HCT116 (cell line): Measurements from ENCODE around the gene TTLL11. TPM values are rescaled to one million over a fixed set of nuclear protein-coding genes. Genes with fewer than 3 reads are reported as not detected.

Experiments used
- ATAC-seq: fragments of 200-7000 bp; cut with Tn5 transposase; 2 replicates; pipeline ENCODE4 v1.9.1; 2020; ENCODE audit warnings: mild to moderate bottlenecking, moderate library complexity
- BruUV-seq: library from RNA; stranded (reverse); fragments of 400-500 nt; replicated peaks from 2 replicates; lab custom pipeline; 2021; lab: Mats Ljungman, UMichigan
- CTCF ChIA-PET: fragments of 300-600 bp; sonication (Branson Sonifier 250); formaldehyde crosslinking; loops from one replicate; lab custom pipeline; 2021; ENCODE audit warnings: antibody characterized with exemption; lab: Charles Lee
- POLR2A ChIA-PET: fragments of 300-600, 350-600 bp; sonication (Branson Sonifier 250); formaldehyde crosslinking; loops from one replicate; lab custom pipeline; 2021; ENCODE audit warnings: antibody characterized with exemption; lab: Charles Lee
- RAD21 ChIA-PET, 2 experiments: fragments of 300-600 bp; sonication (Branson Sonifier 250); formaldehyde crosslinking; loops; one replicate each; lab custom pipeline; 2023; ENCODE audit warnings: low total read pairs in 2 of 2; ENCODE audit not compliant: uncharacterized antibody in 2 of 2, unreplicated experiment in 2 of 2, low non-redundant PET in 1 of 2; lab: Charles Lee
- DNase-seq: peaks from one replicate; pipeline ENCODE4 v3.0.0-alpha.2; 2010; ENCODE audit warnings: low read depth, low spot score
- H2AFZ ChIP-seq: fragments of 200-600 bp; shearing (Covaris generic), sonication (generic); 2 replicates; pipeline ENCODE4 v1.6.1; 2017; ENCODE audit warnings: low read depth, mixed run types, mixed read lengths, antibody characterized with exemption, low read length; ENCODE audit not compliant: poor library complexity, severe bottlenecking
- H3K27ac ChIP-seq: 2 replicates; pipeline ENCODE4 v1.5.1; 2012; ENCODE audit warnings: low read depth, low read length
- H3K27me3 ChIP-seq: fragments of 200-600 bp; sonication (generic); 2 replicates; pipeline ENCODE4 v1.6.1; 2016; ENCODE audit warnings: mixed run types, low read length, mixed read lengths; ENCODE audit not compliant: insufficient read depth
- H3K36me3 ChIP-seq, 2 experiments: fragments of 200-500 bp in 1 of 2; fragments of 200-600 bp in 1 of 2; sonication (Bioruptor generic) in 1 of 2; sonication (generic) in 1 of 2; 2 replicates each; pipeline versions ENCODE4 v1.5.1 to v1.6.1; 2014 to 2016; ENCODE audit warnings: low read length in 2 of 2, inconsistent platforms in 1 of 2, mixed read lengths in 1 of 2, mixed run types in 1 of 2; ENCODE audit not compliant: insufficient read depth in 2 of 2, control insufficient read depth in 1 of 2
- H3K4me1 ChIP-seq, 2 experiments: fragments of 200-600 bp in 1 of 2; sonication (generic) in 1 of 2; 2 replicates each; pipeline versions ENCODE4 v1.5.1 to v1.6.1; 2012 to 2017; ENCODE audit warnings: low read length in 2 of 2, inconsistent platforms in 1 of 2, mild to moderate bottlenecking in 1 of 2, mixed read lengths in 1 of 2, mixed run types in 1 of 2, moderate library complexity in 1 of 2; ENCODE audit not compliant: insufficient read depth in 2 of 2, control insufficient read depth in 1 of 2
- H3K4me2 ChIP-seq: fragments of 200-600 bp; sonication (generic); 2 replicates; pipeline ENCODE4 v1.6.1; 2017; ENCODE audit warnings: mixed run types, low read length, mixed read lengths
- H3K4me3 ChIP-seq, 2 experiments: fragments of 200-600 bp in 1 of 2; sonication (generic) in 1 of 2; replicated peaks in 1 of 2; 2 replicates each; pipeline ENCODE4 v1.5.1; 2011 to 2016; ENCODE audit warnings: low read length in 2 of 2, control low read depth in 1 of 2, low read depth in 1 of 2, mild to moderate bottlenecking in 1 of 2, mixed read lengths in 1 of 2, mixed run types in 1 of 2
- H3K79me2 ChIP-seq: fragments of 200-600 bp; sonication (generic); 2 replicates; pipeline ENCODE4 v1.6.1; 2017; ENCODE audit warnings: mild to moderate bottlenecking, mixed run types, low read length, moderate library complexity, mixed read lengths; ENCODE audit not compliant: insufficient read depth
- H3K9ac ChIP-seq: fragments of 200-600 bp; sonication (generic); 2 replicates; pipeline ENCODE4 v1.6.1; 2016; ENCODE audit warnings: low read length, mixed read lengths
- H3K9me2 ChIP-seq: fragments of 200-600 bp; sonication (generic), shearing (Covaris generic); 2 replicates; pipeline ENCODE4 v1.6.1; 2017; ENCODE audit warnings: mixed run types, mild to moderate bottlenecking, moderate library complexity; ENCODE audit not compliant: insufficient read depth
- H3K9me3 ChIP-seq, 2 experiments: fragments of 200-500 bp in 1 of 2; fragments of 200-600 bp in 1 of 2; sonication (Bioruptor generic) in 1 of 2; sonication (generic) in 1 of 2; 2 replicates each; pipeline ENCODE4 v1.6.1; 2014 to 2017; ENCODE audit warnings: low read length in 2 of 2, mixed read lengths in 2 of 2, inconsistent platforms in 1 of 2, low read depth in 1 of 2, mild to moderate bottlenecking in 1 of 2, mixed run types in 1 of 2, moderate library complexity in 1 of 2; ENCODE audit not compliant: control insufficient read depth in 1 of 2, insufficient read depth in 1 of 2
- H4K20me1 ChIP-seq: fragments of 200-600 bp; sonication (generic), shearing (Covaris generic); 2 replicates; pipeline ENCODE4 v1.6.1; 2017; ENCODE audit warnings: mixed run types, mild to moderate bottlenecking, moderate library complexity; ENCODE audit not compliant: insufficient read depth
- CBX3 ChIP-seq: IDR thresholded peaks from 2 replicates; pipeline ENCODE4 v1.6.1; 2012; ENCODE audit warnings: low read depth
- CEBPB ChIP-seq: IDR thresholded peaks from 2 replicates; pipeline ENCODE4 v1.6.1; 2012; ENCODE audit warnings: low read depth
- EGR1 ChIP-seq: IDR thresholded peaks from 2 replicates; pipeline ENCODE4 v1.6.1; 2012; ENCODE audit warnings: low read depth
- FOSL1 ChIP-seq: IDR thresholded peaks from 2 replicates; pipeline ENCODE4 v1.6.1; 2012; ENCODE audit warnings: low read depth
- JUND ChIP-seq: IDR thresholded peaks from 2 replicates; pipeline ENCODE4 v1.6.1; 2012
- MAX ChIP-seq: IDR thresholded peaks from 2 replicates; pipeline ENCODE4 v1.6.1; 2012
- POLR2A ChIP-seq: IDR thresholded peaks from 2 replicates; pipeline ENCODE4 v1.7.0; 2011; ENCODE audit warnings: borderline replicate concordance; ENCODE audit not compliant: insufficient read depth, insufficient read length; ENCODE audit errors: extremely low read depth
- POLR2AphosphoS5 ChIP-seq: IDR thresholded peaks from 2 replicates; pipeline ENCODE4 v1.6.1; 2011; ENCODE audit warnings: mild to moderate bottlenecking, low read depth, low read length, moderate library complexity
- RAD21 ChIP-seq: IDR thresholded peaks from 2 replicates; pipeline ENCODE4 v1.6.1; 2012; ENCODE audit warnings: low read depth, mild to moderate bottlenecking
- REST ChIP-seq: IDR thresholded peaks from 2 replicates; pipeline ENCODE4 v1.6.1; 2012; ENCODE audit warnings: low read depth
- SIN3A ChIP-seq: IDR thresholded peaks from 2 replicates; pipeline ENCODE4 v1.6.1; 2012; ENCODE audit warnings: low read depth
- SP1 ChIP-seq: IDR thresholded peaks from 2 replicates; pipeline ENCODE4 v1.6.1; 2012; ENCODE audit warnings: low read depth
- SRF ChIP-seq: IDR thresholded peaks from 2 replicates; pipeline ENCODE4 v1.6.1; 2012; ENCODE audit warnings: low read depth
- YY1 ChIP-seq: IDR thresholded peaks from 2 replicates; pipeline ENCODE4 v1.6.1; 2011; ENCODE audit warnings: low read length, low read depth, moderate library complexity, mild to moderate bottlenecking; ENCODE audit not compliant: insufficient replicate concordance; ENCODE audit errors: extremely low read depth
- ZBTB33 ChIP-seq: IDR thresholded peaks from 2 replicates; pipeline ENCODE4 v1.6.1; 2011; ENCODE audit warnings: mild to moderate bottlenecking, low read length, moderate library complexity; ENCODE audit not compliant: insufficient replicate concordance; ENCODE audit errors: extremely low read depth
- ZFX ChIP-seq: fragments of 450-650 bp; IDR thresholded peaks from 2 replicates; pipeline ENCODE4 v1.6.1; 2017
- intact Hi-C: fragments of 100-400 bp; cut with micrococcal nuclease; formaldehyde crosslinking; loops from 2 replicates; pipeline ENCODE4 v1.10.0; 2022
- total RNA-seq: library from RNA; stranded (reverse); gene quantifications from one replicate; pipeline ENCODE4 v1.2.1, GENCODE V29; 2021; ENCODE audit not compliant: unreplicated experiment
- TF ChIP-seq, protein P1 (sequence below): IDR thresholded peaks from 2 replicates; pipeline ENCODE4 v1.6.1; 2012

Gene TTLL11
- total RNA-seq, 1 experiment from 2014 or later = 2.2 TPM

DNA sequence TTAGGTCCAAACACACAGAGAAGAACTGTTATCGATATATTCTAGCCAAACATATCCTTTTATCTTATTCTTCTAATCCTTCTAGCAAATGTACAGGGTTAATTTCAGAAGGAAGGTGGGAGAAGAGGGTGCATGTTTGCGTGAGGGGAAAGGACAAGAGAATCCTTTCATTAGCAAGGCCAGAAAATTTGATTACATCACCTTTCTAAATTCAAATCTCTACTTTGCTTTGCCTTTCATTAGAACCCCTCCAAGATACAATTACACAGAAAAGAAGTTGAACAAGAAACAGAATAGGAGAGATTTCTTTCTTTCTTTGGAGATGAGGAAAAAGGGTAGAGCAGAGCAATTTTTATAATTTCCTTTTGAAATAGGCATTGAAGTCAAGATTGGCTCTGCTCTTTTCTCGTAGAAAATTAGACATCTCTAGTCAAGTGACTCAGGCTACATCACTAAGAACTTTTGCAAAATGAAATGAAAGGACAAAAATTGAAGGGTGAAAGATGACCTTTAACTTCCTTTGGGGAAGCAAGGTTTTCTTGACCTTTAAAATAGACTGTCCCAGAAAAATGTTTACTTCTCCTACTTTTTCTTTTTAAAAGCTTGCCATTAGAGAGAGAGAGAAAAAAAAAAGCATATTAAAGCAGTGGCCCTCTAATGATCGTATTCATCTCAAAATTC lies 81.2 kb downstream of the TTLL11 start:
- POLR2A ChIA-PET = no interaction called here

More for the DNA sequence above, 81.2 kb downstream of the TTLL11 start:
- H3K79me2 ChIP-seq = no peaks in the 10 kb centered on the region
- H3K27me3 ChIP-seq = peaks cover 1% of the 10 kb centered on the region; the same call in 1 of the 2 replicates
- no peak overlapping the region for H3K27ac ChIP-seq
- no TSS peak for BruUV-seq
- ChIA-PET RAD21 (no interaction called here), CTCF (no interaction called here)
- H2AFZ ChIP-seq = no peak overlapping the region
- H3K9me3 ChIP-seq = no peaks in the 10 kb centered on the region
- no peaks in the 10 kb centered on the region for H4K20me1 ChIP-seq
- H3K4me3 ChIP-seq = no peak overlapping the region
- no peak overlapping the region for H3K9ac ChIP-seq
- no peak overlapping the region for H3K4me2 ChIP-seq
- H3K4me1 ChIP-seq = no peaks in the 10 kb centered on the region
- H3K36me3 ChIP-seq = no peaks in the 10 kb centered on the region
- intact Hi-C loops = no loop called here
- TF ChIP-seq YY1 = no peak
- TF ChIP-seq, protein P1, sequence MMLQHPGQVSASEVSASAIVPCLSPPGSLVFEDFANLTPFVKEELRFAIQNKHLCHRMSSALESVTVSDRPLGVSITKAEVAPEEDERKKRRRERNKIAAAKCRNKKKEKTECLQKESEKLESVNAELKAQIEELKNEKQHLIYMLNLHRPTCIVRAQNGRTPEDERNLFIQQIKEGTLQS = no peak
- TF ChIP-seq POLR2AphosphoS5 = no peak
- TF ChIP-seq MAX = no peak
- TF ChIP-seq REST = no peak
- TF ChIP-seq ZBTB33 = no peak
- TF ChIP-seq ZFX = no peak
- TF ChIP-seq JUND = no peak
- no peak for TF ChIP-seq EGR1
- TF ChIP-seq SP1 = no peak
- no peak for TF ChIP-seq SRF
- TF ChIP-seq SIN3A = no peak
- no peak for TF ChIP-seq FOSL1
- no peak for TF ChIP-seq CBX3
- no peak for TF ChIP-seq POLR2A
- no peak for TF ChIP-seq CEBPB
- no peak for TF ChIP-seq RAD21
- ATAC-seq (no peak), DNase-seq (no peak)
- no peaks in the 10 kb centered on the region for H3K9me2 ChIP-seq
